Measurements from ENCODE around the gene ZMIZ1.

The ZMIZ1 gene

GRCh38 chr10:79079490-79080355 lies 11.0 kb downstream of the ZMIZ1 start:
- Histone ChIP-seq H3K4me2 (peak overlapping the region; percentile 99), H3K4me1 (peaks cover 100% of the 10 kb centered on the region), H3K27ac (peak overlapping the region; percentile 39), H3K27me3 (no peaks in the 10 kb centered on the region), H4K20me1 (peaks cover 100% of the 10 kb centered on the region), H3K36me3 (no peaks in the 10 kb centered on the region), H3K4me3 (peak overlapping the region; percentile 37; the same call in 1 of the 2 replicates), H3K9ac (0 out of 2 replicates have a peak overlapping the region, but pooled peaks have one; percentile 38), H3K9me3 (no peaks in the 10 kb centered on the region)
- TF ChIP-seq Cebpa-rat (IDR thresholded peaks at IDR 0.05) = no peak

- TF ChIP-seq Cebpa-rat (IDR thresholded peaks at IDR 0.05) = no peak
- Histone ChIP-seq H3K4me1 (peaks cover 100% of the 10 kb centered on the region), H3K9me3 (no peaks in the 10 kb centered on the region), H3K4me2 (peak overlapping the region; percentile 99), H3K4me3 (0 out of 2 replicates have a peak overlapping the region, but pooled peaks have one; percentile 6), H3K9ac (peak overlapping the region; percentile 15; the same call in 1 of the 2 replicates), H4K20me1 (peaks cover 100% of the 10 kb centered on the region), H3K27ac (peak overlapping the region; percentile 79), H3K27me3 (no peaks in the 10 kb centered on the region), H3K36me3 (peaks cover 8% of the 10 kb centered on the region; the same call in 1 of the 2 replicates)
These were observed 12.7 kb downstream of the ZMIZ1 start for GRCh38 chr10:79081353-79082034.

- H3K27me3 ChIP-seq = no peaks in the 10 kb centered on the region
- H3K27ac ChIP-seq = peak overlapping the region; percentile 79; the same call in 1 of the 2 replicates
- peaks cover 100% of the 10 kb centered on the region for H4K20me1 ChIP-seq
- no peak for TF ChIP-seq Cebpa-rat (IDR thresholded peaks at IDR 0.05)
- peaks cover 8% of the 10 kb centered on the region; the same call in 1 of the 2 replicates for H3K36me3 ChIP-seq
- H3K4me1 ChIP-seq = peaks cover 100% of the 10 kb centered on the region
- H3K9ac ChIP-seq = no peak overlapping the region
- peak overlapping the region; percentile 99 for H3K4me2 ChIP-seq
- no peak overlapping the region for H3K4me3 ChIP-seq
- H3K9me3 ChIP-seq = no peaks in the 10 kb centered on the region
These were observed 13.2 kb downstream of the ZMIZ1 start for GRCh38 chr10:79082035-79082373.

GRCh38 chr10:79082631-79083596 lies 14.1 kb downstream of the ZMIZ1 start:
- H3K9me3 ChIP-seq = no peaks in the 10 kb centered on the region
- H3K4me2 ChIP-seq = peak overlapping the region; percentile 99
- no peak for TF ChIP-seq Cebpa-rat (IDR thresholded peaks at IDR 0.05)
- no peak overlapping the region for H3K4me3 ChIP-seq
- H3K36me3 ChIP-seq = peaks cover 8% of the 10 kb centered on the region; the same call in 1 of the 2 replicates
- peaks cover 100% of the 10 kb centered on the region for H3K4me1 ChIP-seq
- H4K20me1 ChIP-seq = peaks cover 100% of the 10 kb centered on the region
- peak overlapping the region; percentile 34 for H3K9ac ChIP-seq
- no peaks in the 10 kb centered on the region for H3K27me3 ChIP-seq
- H3K27ac ChIP-seq = peak overlapping the region; percentile 79

GRCh38 chr10:79084012-79084971 lies 15.5 kb downstream of the ZMIZ1 start:
- no peaks in the 10 kb centered on the region for H3K27me3 ChIP-seq
- H4K20me1 ChIP-seq = peaks cover 100% of the 10 kb centered on the region
- H3K36me3 ChIP-seq = peaks cover 17% of the 10 kb centered on the region; the same call in 1 of the 2 replicates
- peak overlapping the region; percentile 45 for H3K9ac ChIP-seq
- peak; percentile 92 for TF ChIP-seq Cebpa-rat (IDR thresholded peaks at IDR 0.05)
- H3K4me3 ChIP-seq = peak overlapping the region; percentile 50
- H3K4me1 ChIP-seq = peaks cover 100% of the 10 kb centered on the region
- H3K9me3 ChIP-seq = no peaks in the 10 kb centered on the region
- H3K27ac ChIP-seq = peak overlapping the region; percentile 79
- peak overlapping the region; percentile 99 for H3K4me2 ChIP-seq

- peak overlapping the region; percentile 79 for H3K27ac ChIP-seq
- H3K36me3 ChIP-seq = peaks cover 19% of the 10 kb centered on the region; the same call in 1 of the 2 replicates
- H3K9ac ChIP-seq = peak overlapping the region; percentile 45; the same call in 1 of the 2 replicates
- H3K4me1 ChIP-seq = peaks cover 100% of the 10 kb centered on the region
- no peak for TF ChIP-seq Cebpa-rat (IDR thresholded peaks at IDR 0.05)
- H3K4me2 ChIP-seq = peak overlapping the region; percentile 99
- no peaks in the 10 kb centered on the region for H3K27me3 ChIP-seq
- H3K9me3 ChIP-seq = no peaks in the 10 kb centered on the region
- peak overlapping the region; percentile 50 for H3K4me3 ChIP-seq
- peaks cover 100% of the 10 kb centered on the region for H4K20me1 ChIP-seq
These were observed 16.3 kb downstream of the ZMIZ1 start for GRCh38 chr10:79084972-79085597.

GRCh38 chr10:79086822-79087221 lies 18.1 kb downstream of the ZMIZ1 start:
- no peaks in the 10 kb centered on the region for H3K27me3 ChIP-seq
- H3K4me1 ChIP-seq = peaks cover 100% of the 10 kb centered on the region
- H4K20me1 ChIP-seq = peaks cover 100% of the 10 kb centered on the region
- no peak overlapping the region for H3K9ac ChIP-seq
- H3K4me2 ChIP-seq = peak overlapping the region; percentile 99
- peaks cover 19% of the 10 kb centered on the region; the same call in 1 of the 2 replicates for H3K36me3 ChIP-seq
- H3K27ac ChIP-seq = no peak overlapping the region
- no peak for TF ChIP-seq Cebpa-rat (IDR thresholded peaks at IDR 0.05)
- H3K9me3 ChIP-seq = no peaks in the 10 kb centered on the region
- H3K4me3 ChIP-seq = no peak overlapping the region

- TF ChIP-seq Cebpa-rat (IDR thresholded peaks at IDR 0.05) = no peak
- Histone ChIP-seq H3K9me3 (no peaks in the 10 kb centered on the region), H3K9ac (no peak overlapping the region), H4K20me1 (peaks cover 100% of the 10 kb centered on the region), H3K27me3 (no peaks in the 10 kb centered on the region), H3K27ac (peak overlapping the region; percentile 58; the same call in 1 of the 2 replicates), H3K4me1 (peaks cover 100% of the 10 kb centered on the region), H3K4me2 (peak overlapping the region; percentile 99), H3K36me3 (peaks cover 19% of the 10 kb centered on the region; the same call in 1 of the 2 replicates), H3K4me3 (no peak overlapping the region)
These were observed 19.0 kb downstream of the ZMIZ1 start for GRCh38 chr10:79087721-79088120.

Data from BLaER1 (cell line).